Endodermal cell (in vitro differentiated cells): ENCODE data around the gene CDK2AP2. TPM values are rescaled to one million over a fixed set of nuclear protein-coding genes. Genes with fewer than 3 reads are reported as not detected.

ENCODE experiments used
- DNase-seq: peaks from one replicate; pipeline ENCODE4 v3.0.0-alpha.2; 2017
- H3K27ac ChIP-seq: 2 replicates; pipeline ENCODE4 v1.5.1; 2013; ENCODE audit warnings: mild to moderate bottlenecking, low read depth, low read length, moderate library complexity
- H3K27me3 ChIP-seq: 2 replicates; pipeline ENCODE4 v1.6.1; 2013; ENCODE audit warnings: mild to moderate bottlenecking, low read length, moderate library complexity; ENCODE audit not compliant: insufficient read depth, control insufficient read depth, poor library complexity, severe bottlenecking
- H3K36me3 ChIP-seq: 2 replicates; pipeline ENCODE4 v1.7.0; 2013; ENCODE audit warnings: mild to moderate bottlenecking, low read length, moderate library complexity; ENCODE audit not compliant: control insufficient read depth, insufficient read depth
- H3K4me1 ChIP-seq: one replicate; pipeline ENCODE4 v1.7.0; 2013; ENCODE audit warnings: low read length; ENCODE audit not compliant: control insufficient read depth, insufficient read depth
- H3K4me3 ChIP-seq: 2 replicates; pipeline ENCODE4 v1.5.1; 2013; ENCODE audit warnings: mild to moderate bottlenecking, low read length, moderate library complexity
- H3K9ac ChIP-seq: 2 replicates; pipeline ENCODE4 v1.6.1; 2013; ENCODE audit warnings: mild to moderate bottlenecking, low read length, moderate library complexity; ENCODE audit not compliant: poor library complexity, severe bottlenecking; ENCODE audit errors: extremely low read depth
- H3K9me3 ChIP-seq: 2 replicates; pipeline ENCODE4 v1.6.1; 2013; ENCODE audit warnings: mild to moderate bottlenecking, low read length, moderate library complexity; ENCODE audit not compliant: control insufficient read depth
- H3K27ac Mint-ChIP-seq: 2 replicates; pipeline ENCODE4 v1.8.0; 2020; ENCODE audit warnings: mixed read lengths
- H3K27me3 Mint-ChIP-seq: 2 replicates; pipeline ENCODE4 v1.8.0; 2021; ENCODE audit warnings: mild to moderate bottlenecking, mixed read lengths; ENCODE audit not compliant: insufficient read depth
- H3K36me3 Mint-ChIP-seq: 2 replicates; pipeline ENCODE4 v1.8.0; 2020; ENCODE audit warnings: low read depth, mixed read lengths
- H3K4me1 Mint-ChIP-seq: 2 replicates; pipeline ENCODE4 v1.8.0; 2020; ENCODE audit warnings: mixed read lengths
- H3K4me3 Mint-ChIP-seq: 2 replicates; pipeline ENCODE4 v1.8.0; 2020; ENCODE audit warnings: mild to moderate bottlenecking, moderate library complexity, mixed read lengths
- H3K9me3 Mint-ChIP-seq: 2 replicates; pipeline ENCODE4 v1.8.0; 2020; ENCODE audit warnings: mild to moderate bottlenecking, mixed read lengths
- CTCF ChIP-seq: fragments of 200-600 bp; sonication (generic); conservative IDR thresholded peaks from 2 replicates; pipeline ENCODE4 v1.5.0; 2021; ENCODE audit warnings: antibody characterized with exemption, mild to moderate bottlenecking
- WGBS, 2 experiments: methylation state at CpG; one replicate each; pipeline versions ENCODE4 v1.1.5 to v1.1.7; 2013; ENCODE audit warnings: missing lambda C conversion rate in 2 of 2, mixed read lengths in 1 of 2; ENCODE audit not compliant: insufficient coverage in 1 of 2, insufficient read length in 1 of 2; 5-methylcytosine and 5-hydroxymethylcytosine counted together
- total RNA-seq, 2 donors: library from RNA; stranded (reverse); fragmentation: NEBNext Ultra II Directional in 1 of 2; extraction: Animal tissue kit (Norgen Biotek cat#: 25700) in 1 of 2; gene quantifications; 2 replicates in 1 of 2; 3 replicates in 1 of 2; pipeline ENCODE4 v1.2.1, GENCODE V29; 2021

Gene CDK2AP2
- total RNA-seq, 2 donors from 2014 or later, result 30.6 to 47.6 TPM

- TF ChIP-seq CTCF, result no peak
- 95 to 96% methylated on average over 6 to 12 of the region's 12 CpGs for WGBS, 2 experiments
- no peak for DNase-seq
- no peaks in the 10 kb centered on the region for H3K27me3 ChIP-seq
- no peak overlapping the region for H3K27ac ChIP-seq
- H3K4me3 ChIP-seq, result no peak overlapping the region
- Mint-ChIP-seq H3K27ac (no peak overlapping the region), H3K4me1 (no peaks in the 10 kb centered on the region), H3K27me3 (no peaks in the 10 kb centered on the region), H3K36me3 (peaks cover 30% of the 10 kb centered on the region), H3K9me3 (no peaks in the 10 kb centered on the region), H3K4me3 (no peak overlapping the region)
- H3K4me1 ChIP-seq, result no peaks in the 10 kb centered on the region
- H3K9me3 ChIP-seq, result no peaks in the 10 kb centered on the region
- no peak overlapping the region for H3K9ac ChIP-seq
- peaks cover 17% of the 10 kb centered on the region for H3K36me3 ChIP-seq
These were observed 11.8 kb downstream of the CDK2AP2 start for GRCh38 chr11:67496113-67496512.

- Histone ChIP-seq H3K27me3 (no peaks in the 10 kb centered on the region), H3K9ac (no peak overlapping the region), H3K9me3 (no peaks in the 10 kb centered on the region), H3K27ac (no peak overlapping the region), H3K4me3 (no peak overlapping the region), H3K36me3 (peaks cover 11% of the 10 kb centered on the region), H3K4me1 (no peaks in the 10 kb centered on the region)
- DNase-seq, result no peak
- no peaks in the 10 kb centered on the region for H3K27me3 Mint-ChIP-seq
- peaks cover 25% of the 10 kb centered on the region for H3K36me3 Mint-ChIP-seq
- no peak for TF ChIP-seq CTCF
- no peak overlapping the region for H3K4me3 Mint-ChIP-seq
- H3K27ac Mint-ChIP-seq, result no peak overlapping the region
- no peaks in the 10 kb centered on the region for H3K4me1 Mint-ChIP-seq
- WGBS, 2 experiments, result 95 to 96% methylated on average over 9 to 14 of the region's 16 CpGs
- H3K9me3 Mint-ChIP-seq, result no peaks in the 10 kb centered on the region
These were observed 12.5 kb downstream of the CDK2AP2 start for GRCh38 chr11:67495234-67496005.

- TF ChIP-seq CTCF, result no peak
- Histone ChIP-seq H3K9me3 (no peaks in the 10 kb centered on the region), H3K27ac (no peak overlapping the region), H3K36me3 (peaks cover 11% of the 10 kb centered on the region), H3K4me3 (no peak overlapping the region), H3K4me1 (no peaks in the 10 kb centered on the region), H3K27me3 (no peaks in the 10 kb centered on the region), H3K9ac (no peak overlapping the region)
- Mint-ChIP-seq H3K4me1 (no peaks in the 10 kb centered on the region), H3K9me3 (no peaks in the 10 kb centered on the region), H3K36me3 (peaks cover 30% of the 10 kb centered on the region), H3K27ac (no peak overlapping the region), H3K4me3 (no peak overlapping the region), H3K27me3 (no peaks in the 10 kb centered on the region)
- WGBS, 2 experiments, result 96 to 99% methylated on average over 27 to 55 of the region's 59 CpGs
- DNase-seq, result no peak
These were observed 13.4 kb downstream of the CDK2AP2 start for GRCh38 chr11:67494371-67495233.
